WI38 (cell line): ENCODE data around the gene ZMIZ1.

Experiments used
- H3K4me3 ChIP-seq: 2 replicates; pipeline ENCODE4 v1.5.1; 2011; ENCODE audit warnings: low read depth, mild to moderate bottlenecking, control low read depth, low read length
- TF ChIP-seq, protein P1 (sequence below): IDR thresholded peaks from 2 replicates; pipeline ENCODE4 v1.5.1; 2012; ENCODE audit warnings: low read depth, mild to moderate bottlenecking, control low read depth, low read length

ZMIZ1 gene

GRCh38 chr10:79155301-79156081, 86.7 kb downstream of the ZMIZ1 start:
- H3K4me3 ChIP-seq = no peak overlapping the region
- TF ChIP-seq, protein P1, sequence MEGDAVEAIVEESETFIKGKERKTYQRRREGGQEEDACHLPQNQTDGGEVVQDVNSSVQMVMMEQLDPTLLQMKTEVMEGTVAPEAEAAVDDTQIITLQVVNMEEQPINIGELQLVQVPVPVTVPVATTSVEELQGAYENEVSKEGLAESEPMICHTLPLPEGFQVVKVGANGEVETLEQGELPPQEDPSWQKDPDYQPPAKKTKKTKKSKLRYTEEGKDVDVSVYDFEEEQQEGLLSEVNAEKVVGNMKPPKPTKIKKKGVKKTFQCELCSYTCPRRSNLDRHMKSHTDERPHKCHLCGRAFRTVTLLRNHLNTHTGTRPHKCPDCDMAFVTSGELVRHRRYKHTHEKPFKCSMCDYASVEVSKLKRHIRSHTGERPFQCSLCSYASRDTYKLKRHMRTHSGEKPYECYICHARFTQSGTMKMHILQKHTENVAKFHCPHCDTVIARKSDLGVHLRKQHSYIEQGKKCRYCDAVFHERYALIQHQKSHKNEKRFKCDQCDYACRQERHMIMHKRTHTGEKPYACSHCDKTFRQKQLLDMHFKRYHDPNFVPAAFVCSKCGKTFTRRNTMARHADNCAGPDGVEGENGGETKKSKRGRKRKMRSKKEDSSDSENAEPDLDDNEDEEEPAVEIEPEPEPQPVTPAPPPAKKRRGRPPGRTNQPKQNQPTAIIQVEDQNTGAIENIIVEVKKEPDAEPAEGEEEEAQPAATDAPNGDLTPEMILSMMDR = no peak

DNA sequence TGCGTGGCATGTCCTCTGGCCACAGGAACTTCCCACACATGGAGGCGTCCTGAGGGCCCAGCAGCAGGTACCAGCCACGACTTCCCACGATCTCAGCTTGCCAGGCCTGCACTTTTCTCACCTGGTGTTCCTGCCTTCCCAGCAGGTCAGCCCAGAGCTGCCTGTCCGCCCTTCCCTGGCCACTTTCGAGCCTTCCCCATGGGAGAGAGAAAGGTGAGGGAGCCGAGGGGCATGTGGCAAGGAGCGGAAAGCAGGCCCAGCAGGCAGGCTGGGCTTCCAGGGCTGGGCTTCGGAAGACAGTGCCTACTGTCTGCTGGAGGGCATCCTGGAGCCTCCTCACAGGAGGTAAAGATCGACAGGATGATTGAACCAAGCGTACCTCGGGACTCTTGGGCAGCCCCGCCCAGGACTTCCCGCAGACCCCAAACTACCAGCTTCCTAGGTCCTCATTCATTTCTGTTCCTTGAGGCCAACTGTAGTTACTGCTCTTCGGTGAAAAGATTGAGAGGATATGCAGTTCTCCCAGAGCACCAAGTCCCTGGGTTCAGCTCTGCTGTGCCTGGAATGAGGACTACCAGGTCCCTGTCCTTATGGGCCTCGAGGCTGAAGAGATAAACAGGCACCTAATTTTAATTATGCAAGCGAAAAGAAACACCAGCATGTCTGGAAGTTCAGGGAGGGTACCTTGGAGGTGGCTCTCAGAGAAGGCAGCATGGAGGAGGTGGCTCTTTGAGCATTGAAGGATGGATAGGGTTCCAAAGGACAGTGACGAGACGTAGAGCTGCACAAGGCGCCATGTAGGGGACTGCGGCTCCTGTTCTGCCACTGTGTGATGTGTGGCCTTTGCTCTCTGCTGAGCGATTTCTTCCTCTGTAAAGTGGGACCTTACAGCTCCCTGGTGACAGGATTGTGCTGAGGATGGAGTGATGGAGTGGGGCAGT, 87.8 kb downstream of the ZMIZ1 start:
- H3K4me3 ChIP-seq = no peak overlapping the region
- TF ChIP-seq, protein P1 = no peak

DNA sequence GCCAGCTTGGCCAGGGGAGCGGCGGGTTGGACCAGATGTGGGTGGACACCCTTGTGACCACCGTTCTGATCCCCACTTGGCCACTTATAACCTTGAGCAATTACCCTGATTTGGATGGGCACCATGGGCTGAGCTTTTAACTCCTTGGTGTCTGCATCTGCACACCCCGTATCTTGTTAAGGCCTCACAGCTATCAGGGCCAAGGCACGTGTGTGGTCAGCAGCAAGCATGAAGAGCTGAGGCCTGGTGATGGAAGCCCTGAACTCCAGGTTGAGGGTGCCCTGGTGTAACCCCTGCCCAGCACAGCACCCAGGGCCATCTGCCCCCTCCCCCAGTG, 89.2 kb downstream of the ZMIZ1 start:
- TF ChIP-seq, protein P1 = no peak

DNA sequence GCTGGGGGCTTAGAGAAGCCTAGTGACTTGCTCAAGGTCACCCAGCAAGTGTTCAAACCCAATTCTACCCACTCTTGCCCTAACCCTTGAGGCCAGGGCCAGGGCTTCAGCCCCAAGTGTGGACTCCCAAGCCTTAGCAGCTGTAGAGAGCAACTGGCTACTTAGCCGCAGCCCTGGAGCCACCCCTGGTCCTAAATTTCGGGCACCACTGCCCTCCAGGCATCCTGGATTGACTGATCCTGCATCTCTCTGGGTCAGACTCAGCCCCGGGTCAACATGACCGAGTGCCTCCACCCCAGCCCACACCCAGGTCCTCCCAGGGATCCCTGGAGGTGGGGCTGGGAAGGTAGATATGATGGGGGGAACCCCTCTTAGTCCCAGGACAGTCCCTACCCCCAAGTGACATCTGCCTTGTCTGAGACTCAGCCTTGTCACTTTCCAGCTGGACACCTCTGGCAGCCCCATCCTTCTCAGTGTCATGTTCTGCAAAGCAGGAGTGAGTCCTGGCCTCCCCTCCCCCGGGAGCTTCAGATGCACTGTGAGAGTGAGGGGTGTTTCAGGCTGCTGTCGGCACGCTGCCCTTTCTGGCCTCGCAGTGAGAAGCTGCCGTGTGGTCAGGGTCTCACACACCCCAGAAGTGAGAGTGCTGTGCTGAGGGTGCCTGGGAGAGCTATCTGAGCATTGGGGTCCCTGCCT, 89.8 kb downstream of the ZMIZ1 start:
- TF ChIP-seq, protein P1 = no peak
- no peak overlapping the region for H3K4me3 ChIP-seq

More for the DNA sequence above, 89.2 kb downstream of the ZMIZ1 start:
- no peak overlapping the region for H3K4me3 ChIP-seq

DNA sequence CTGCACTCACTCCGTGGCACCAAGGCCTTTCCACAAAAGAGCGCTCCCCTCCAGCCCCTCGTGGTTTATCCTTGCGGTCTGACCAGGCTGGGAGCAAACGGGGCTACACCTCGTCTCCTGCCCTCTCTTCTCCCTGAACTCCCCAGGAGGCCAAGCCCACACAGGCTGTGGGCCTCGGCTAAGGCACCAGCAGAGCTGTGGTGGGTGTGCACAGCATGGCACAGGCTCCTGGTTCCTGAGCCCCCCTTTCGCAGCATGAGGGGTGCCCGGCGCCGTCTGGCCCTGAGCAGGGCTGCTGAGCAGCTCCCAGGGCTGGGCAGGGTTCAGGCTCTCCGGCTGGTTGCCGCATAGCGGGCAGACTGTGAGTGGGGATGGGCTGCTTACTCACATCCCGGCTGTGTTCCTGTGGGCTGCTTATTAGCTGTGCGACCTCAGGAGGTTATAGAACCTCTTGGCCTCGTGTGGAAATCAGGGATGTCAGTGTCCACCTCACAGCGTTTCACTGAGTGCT, 90.4 kb downstream of the ZMIZ1 start:
- H3K4me3 ChIP-seq = no peak overlapping the region
- TF ChIP-seq, protein P1 = no peak

- no peak overlapping the region for H3K4me3 ChIP-seq
- TF ChIP-seq, protein P1 = no peak
Measured at GRCh38 chr10:79159785-79160184, 91.0 kb downstream of the ZMIZ1 start.
